Right atrium auricular region (tissue), 2 donors: Measurements from ENCODE around the gene CEP164. TPM values are rescaled to one million over a fixed set of nuclear protein-coding genes. Genes with fewer than 3 reads are reported as not detected.

Source experiments
- DNase-seq: peaks from one replicate; pipeline ENCODE4 v3.0.0-alpha.2; 2019; ENCODE audit warnings: low spot score
- H3K27ac ChIP-seq, 2 donors: fragments of 200-600 bp; sonication (generic); 1 replicate in 1 of 2; 2 replicates in 1 of 2; pipeline ENCODE4 v1.5.1; 2016 to 2019
- H3K27me3 ChIP-seq, 2 donors: fragments of 200-600 bp; sonication (generic); one replicate each; pipeline versions ENCODE4 v1.5.1 to v1.6.0; 2017 to 2019
- H3K36me3 ChIP-seq: fragments of 200-600 bp; sonication (generic); one replicate; pipeline ENCODE4 v1.5.1; 2016
- H3K4me1 ChIP-seq, 2 donors: fragments of 200-600 bp; sonication (generic); one replicate each; pipeline versions ENCODE4 v1.5.1 to v1.6.0; 2017 to 2019
- H3K4me3 ChIP-seq, 2 donors: fragments of 200-600 bp; sonication (generic); 1 replicate in 1 of 2; 2 replicates in 1 of 2; pipeline ENCODE4 v1.5.1; 2017 to 2019; ENCODE audit warnings: mild to moderate bottlenecking in 1 of 2, moderate library complexity in 1 of 2
- H3K9me3 ChIP-seq, 2 donors: fragments of 200-600 bp; sonication (generic); one replicate each; pipeline ENCODE4 v1.5.1; 2019
- CTCF ChIP-seq, 2 donors: fragments of 200-600 bp; sonication (generic); IDR thresholded peaks; one replicate each; pipeline ENCODE4 v1.5.1; 2019; ENCODE audit warnings: antibody characterized with exemption in 2 of 2
- total RNA-seq, 2 donors: library from RNA; depleted of rRNA; stranded (reverse); fragments of >200 nt; gene quantifications; one replicate each; pipeline ENCODE4 v1.1.0, GENCODE V29; 2016

Gene CEP164
- total RNA-seq, 2 donors from 2014 or later = 3.3 to 7.6 TPM

DNA sequence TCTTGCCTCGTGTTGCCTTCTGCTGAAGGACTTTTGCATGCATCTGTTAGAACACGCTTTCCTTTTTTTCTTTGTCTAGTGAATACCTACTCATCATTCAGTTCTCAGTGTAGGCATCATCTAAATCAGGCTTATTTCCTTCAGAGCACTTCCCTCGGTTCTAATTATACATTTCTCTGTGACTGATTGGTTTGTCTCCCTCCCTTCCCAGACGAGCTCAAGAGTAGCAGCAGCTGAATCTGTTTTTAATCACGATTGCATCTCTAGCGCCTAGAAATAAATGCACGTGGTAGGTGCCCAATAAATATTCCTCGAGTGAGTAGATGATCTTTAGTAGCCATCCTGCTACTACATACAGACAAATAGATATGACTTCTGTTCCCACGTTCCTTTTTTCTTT lies 6.3 kb downstream of the CEP164 start:
- no peak for TF ChIP-seq CTCF (IDR thresholded peaks at IDR 0.05)
- peaks cover 0 to 6% of the 10 kb centered on the region in 2 donors for H3K4me1 ChIP-seq

GRCh38 chr11:117334896-117335295 lies 7.2 kb downstream of the CEP164 start:
- Histone ChIP-seq H3K27me3 (no peaks in the 10 kb centered on the region), H3K9me3 (no peaks in the 10 kb centered on the region), H3K4me1 (no peaks in the 10 kb centered on the region), H3K4me3 (no peak overlapping the region), H3K36me3 (peaks cover 15% of the 10 kb centered on the region), H3K27ac (no peak overlapping the region)
- DNase-seq = no peak
- no peak for TF ChIP-seq CTCF (IDR thresholded peaks at IDR 0.05)

More for the DNA sequence above, 6.3 kb downstream of the CEP164 start:
- no peaks in the 10 kb centered on the region for H3K9me3 ChIP-seq
- peaks cover 15% of the 10 kb centered on the region for H3K36me3 ChIP-seq
- H3K27ac ChIP-seq = no peak overlapping the region
- DNase-seq = no peak
- H3K4me3 ChIP-seq = no peak overlapping the region
- no peaks in the 10 kb centered on the region for H3K27me3 ChIP-seq

DNA sequence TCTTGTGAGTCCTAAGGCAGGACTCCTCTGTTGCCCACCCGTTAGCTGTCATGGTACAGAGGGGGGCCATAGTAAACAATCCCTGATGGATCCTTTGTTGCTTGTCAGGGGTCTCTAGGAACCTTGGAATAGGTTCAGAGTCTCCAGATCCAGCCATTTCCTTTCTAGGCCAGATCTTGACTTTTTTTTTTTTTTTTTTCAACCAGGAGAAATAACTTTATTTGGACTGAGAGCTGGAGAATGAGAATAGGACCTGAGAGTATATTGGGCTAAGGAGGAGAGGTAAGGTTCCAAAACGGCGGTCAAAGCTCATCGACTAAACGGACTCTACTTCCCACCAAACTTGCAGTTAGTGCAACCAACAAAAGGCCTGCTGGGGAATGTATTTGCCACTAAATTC lies 7.7 kb downstream of the CEP164 start:
- H3K4me3 ChIP-seq = no peak overlapping the region
- no peak for DNase-seq
- H3K4me1 ChIP-seq = no peaks in the 10 kb centered on the region
- H3K36me3 ChIP-seq = peaks cover 15% of the 10 kb centered on the region
- H3K27ac ChIP-seq = no peak overlapping the region
- no peaks in the 10 kb centered on the region for H3K27me3 ChIP-seq
- H3K9me3 ChIP-seq = no peaks in the 10 kb centered on the region
- no peak for TF ChIP-seq CTCF (IDR thresholded peaks at IDR 0.05)

- Histone ChIP-seq H3K4me3 (no peak overlapping the region), H3K27me3 (no peaks in the 10 kb centered on the region), H3K36me3 (peaks cover 15% of the 10 kb centered on the region), H3K4me1 (no peaks in the 10 kb centered on the region), H3K9me3 (no peaks in the 10 kb centered on the region), H3K27ac (no peak overlapping the region)
- no peak for TF ChIP-seq CTCF (IDR thresholded peaks at IDR 0.05)
- no peak for DNase-seq
These were observed 9.4 kb downstream of the CEP164 start for GRCh38 chr11:117337076-117337475.

DNA sequence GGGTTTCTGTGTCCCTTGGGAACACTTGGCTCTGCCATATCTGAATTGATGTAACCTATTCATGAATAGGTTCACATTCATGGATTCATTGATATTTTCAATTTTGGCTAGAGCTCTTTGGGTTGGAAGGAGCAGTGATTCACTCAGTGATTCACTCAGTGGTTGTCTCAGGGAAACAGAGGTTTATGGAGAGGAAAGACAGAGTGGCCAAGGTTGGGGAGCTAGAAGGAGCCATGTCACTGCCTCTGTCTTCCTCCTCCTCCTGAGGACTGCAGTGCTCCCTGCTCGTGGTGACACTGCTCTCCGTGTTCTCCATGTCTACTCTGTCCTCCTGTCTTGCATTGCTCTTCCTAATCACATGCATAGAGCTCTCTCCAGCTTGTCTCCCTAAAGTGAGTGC lies 17.4 kb downstream of the CEP164 start:
- no peak for DNase-seq
- Histone ChIP-seq H3K9me3 (no peaks in the 10 kb centered on the region), H3K4me3 (no peak overlapping the region), H3K36me3 (peaks cover 34% of the 10 kb centered on the region), H3K27me3 (no peaks in the 10 kb centered on the region), H3K27ac (no peak overlapping the region), H3K4me1 (no peaks in the 10 kb centered on the region)
- TF ChIP-seq CTCF (IDR thresholded peaks at IDR 0.05) = no peak

- no peaks in the 10 kb centered on the region for H3K9me3 ChIP-seq
- DNase-seq = no peak
- H3K27ac ChIP-seq = no peak overlapping the region
- peaks cover 38% of the 10 kb centered on the region for H3K36me3 ChIP-seq
- H3K27me3 ChIP-seq = no peaks in the 10 kb centered on the region
- no peak overlapping the region for H3K4me3 ChIP-seq
- no peaks in the 10 kb centered on the region for H3K4me1 ChIP-seq
- no peak for TF ChIP-seq CTCF (IDR thresholded peaks at IDR 0.05)
These were observed 26.9 kb downstream of the CEP164 start for GRCh38 chr11:117354550-117354949.
